T-cell (primary cell): ENCODE measurements around the gene PNPLA8. TPM values are rescaled to one million over a fixed set of nuclear protein-coding genes. Genes with fewer than 3 reads are reported as not detected.

Experiments
- ATAC-seq, 4 experiments: fragments of 200-7000 bp in 3 of 4; fragments of 150-1000 bp in 1 of 4; cut with Tn5 transposase; replicated peaks in 1 of 4; 1 replicate in 3 of 4; 2 replicates in 1 of 4; pipeline ENCODE4 v1.10.0; 2021; ENCODE audit warnings: moderate library complexity in 3 of 4, mild to moderate bottlenecking in 2 of 4, moderate number of reproducible peaks in 1 of 4
- CTCF ChIA-PET, 2 donors: fragments of 300-600 bp; sonication (Branson Sonifier 250); formaldehyde crosslinking; loops; one replicate each; lab custom pipeline; 2022; ENCODE audit warnings: antibody characterized with exemption in 2 of 2; lab: Charles Lee
- POLR2A ChIA-PET, 2 donors: fragments of 300-600 bp; sonication (Branson Sonifier 250); formaldehyde crosslinking; loops; one replicate each; lab custom pipeline; 2022; ENCODE audit warnings: antibody characterized with exemption in 2 of 2; lab: Charles Lee
- DNase-seq, 35 experiments: peaks; one replicate each; pipeline versions ENCODE4 v3.0.0 to v3.0.0-alpha.2; 2013 to 2023
- H3K27ac ChIP-seq: one replicate; pipeline ENCODE4 v1.5.1; 2013; ENCODE audit warnings: low read length
- H3K27me3 ChIP-seq, 2 experiments: replicated peaks in 1 of 2; 1 replicate in 1 of 2; 2 replicates in 1 of 2; pipeline versions ENCODE4 v1.6.1 to v1.7.0; 2013; ENCODE audit warnings: low read length in 1 of 2, mixed read lengths in 1 of 2; ENCODE audit not compliant: control insufficient read depth in 2 of 2, insufficient read depth in 2 of 2; ENCODE audit errors: extremely low read depth in 1 of 2
- H3K36me3 ChIP-seq, 2 donors: 1 replicate in 1 of 2; 2 replicates in 1 of 2; pipeline versions ENCODE4 v1.6.1 to v1.7.0; 2013; ENCODE audit warnings: low read length in 1 of 2; ENCODE audit not compliant: control insufficient read depth in 2 of 2, insufficient read depth in 1 of 2; ENCODE audit errors: extremely low read depth in 1 of 2
- H3K4me1 ChIP-seq, 2 experiments: 1 replicate in 1 of 2; 2 replicates in 1 of 2; pipeline versions ENCODE4 v1.6.1 to v1.7.0; 2013; ENCODE audit warnings: low read length in 2 of 2, mixed read lengths in 1 of 2; ENCODE audit not compliant: insufficient read depth in 2 of 2, control insufficient read depth in 1 of 2; ENCODE audit errors: extremely low read depth in 1 of 2
- H3K4me3 ChIP-seq, 2 donors: 1 replicate in 1 of 2; 2 replicates in 1 of 2; pipeline versions ENCODE4 v1.5.1 to v1.7.0; 2013; ENCODE audit warnings: mild to moderate bottlenecking in 2 of 2, low read length in 1 of 2, moderate library complexity in 1 of 2; ENCODE audit not compliant: control insufficient read depth in 1 of 2; ENCODE audit errors: extremely low read depth in 1 of 2
- H3K9me3 ChIP-seq: 2 replicates; pipeline ENCODE4 v1.7.0; 2013
- H3K27ac Mint-ChIP-seq, 2 donors: one replicate each; pipeline ENCODE4 v1.8.0; 2020 to 2021; ENCODE audit warnings: mild to moderate bottlenecking in 2 of 2, mixed read lengths in 2 of 2
- H3K27me3 Mint-ChIP-seq, 2 donors: one replicate each; pipeline ENCODE4 v1.8.0; 2021 to 2022; ENCODE audit warnings: mixed read lengths in 2 of 2
- H3K36me3 Mint-ChIP-seq: one replicate; pipeline ENCODE4 v1.8.0; 2021; ENCODE audit warnings: mixed read lengths
- H3K4me1 Mint-ChIP-seq, 3 donors: one replicate each; pipeline ENCODE4 v1.8.0; 2020 to 2022; ENCODE audit warnings: mixed read lengths in 3 of 3, mild to moderate bottlenecking in 1 of 3
- H3K4me3 Mint-ChIP-seq, 3 donors: one replicate each; pipeline ENCODE4 v1.8.0; 2020 to 2022; ENCODE audit warnings: mild to moderate bottlenecking in 3 of 3, mixed read lengths in 3 of 3, moderate library complexity in 3 of 3
- H3K9me3 Mint-ChIP-seq, 3 donors: one replicate each; pipeline ENCODE4 v1.8.0; 2020 to 2022; ENCODE audit warnings: mixed read lengths in 3 of 3
- WGBS: methylation state at CpG from one replicate; pipeline ENCODE4 v1.1.5; 2013; ENCODE audit warnings: missing lambda C conversion rate; ENCODE audit not compliant: insufficient coverage; 5-methylcytosine and 5-hydroxymethylcytosine counted together
- total RNA-seq, 35 experiments: library from RNA in 6 of 35; stranded (reverse) in 6 of 35; fragments of 120-200 nt in 1 of 35; gene quantifications; one replicate each; pipeline versions ENCODE4 v1.2.1 to v1.2.4 and lab custom pipeline; 2013 to 2026

Gene PNPLA8
- total RNA-seq, 5 donors from 2014 or later (not counting 1 experiment from before 2014, with no cell fraction given), result 17.8 to 55.5 (median 21.8) TPM

- Mint-ChIP-seq H3K9me3 (no peaks in the 10 kb centered on the region), H3K36me3 (no peaks in the 10 kb centered on the region), H3K27me3 (peaks cover 28 to 29% of the 10 kb centered on the region in 2 donors), H3K4me3 (no peak overlapping the region), H3K4me1 (peaks cover 0 to 19% (median 8%) of the 10 kb centered on the region in 3 donors), H3K27ac (no peak overlapping the region)
- POLR2A ChIA-PET, result no interaction called here
- DNase-seq (no peak), ATAC-seq (no peak)
- CTCF ChIA-PET, result no interaction called here
- Histone ChIP-seq H3K27me3 (peaks cover 0 to 5% of the 10 kb centered on the region in 2 experiments), H3K4me3 (no peak overlapping the region), H3K36me3 (no peaks in the 10 kb centered on the region), H3K27ac (no peak overlapping the region), H3K9me3 (no peaks in the 10 kb centered on the region), H3K4me1 (no peaks in the 10 kb centered on the region)
- WGBS, result no CpG with 5 or more reads among the region's 3 CpGs
Observed at GRCh38 chr7:108421720-108422331, 104.1 kb downstream of the PNPLA8 start.

Other genes starting within 250 kb of the PNPLA8 start
- gene NRCAM, start 69.7 kb downstream of the PNPLA8 start, total RNA-seq, result 10 to 100 TPM in 1 of 5 donors, 1 to 10 TPM in 4; 3.1 to 10.7 (median 5.0) TPM
- 10 to 100 TPM; 20.8 to 38.7 (median 36.1) TPM for gene THAP5, start 43.6 kb upstream of the PNPLA8 start, total RNA-seq
- 10 to 100 TPM; 20.5 to 60.8 (median 27.9) TPM for gene DNAJB9, start 43.7 kb upstream of the PNPLA8 start, total RNA-seq